A673 (cell line): ENCODE data around the gene MEIOC.
"Not testable (repeated sequence)": the region's sequence is repeated elsewhere in the genome, so short reads cannot be mapped to it uniquely, and the experiment has no call there.

Experiments
- EZH2 ChIP-seq: fragments of 200-600 bp; sonication (generic); IDR thresholded peaks from 2 replicates; pipeline ENCODE4 v1.6.1; 2017; ENCODE audit warnings: borderline replicate concordance, low read depth, mild to moderate bottlenecking, mixed read lengths, antibody characterized with exemption, low read length; ENCODE audit not compliant: poor library complexity, severe bottlenecking
- TF ChIP-seq, protein P1 (sequence below): fragments of 300-800, 200-600 bp; sonication (generic); conservative IDR thresholded peaks from 2 replicates; pipeline ENCODE4 v1.5.1; 2017; ENCODE audit warnings: low read depth, mild to moderate bottlenecking, antibody characterized with exemption, low read length, moderate library complexity, mixed read lengths

DNA sequence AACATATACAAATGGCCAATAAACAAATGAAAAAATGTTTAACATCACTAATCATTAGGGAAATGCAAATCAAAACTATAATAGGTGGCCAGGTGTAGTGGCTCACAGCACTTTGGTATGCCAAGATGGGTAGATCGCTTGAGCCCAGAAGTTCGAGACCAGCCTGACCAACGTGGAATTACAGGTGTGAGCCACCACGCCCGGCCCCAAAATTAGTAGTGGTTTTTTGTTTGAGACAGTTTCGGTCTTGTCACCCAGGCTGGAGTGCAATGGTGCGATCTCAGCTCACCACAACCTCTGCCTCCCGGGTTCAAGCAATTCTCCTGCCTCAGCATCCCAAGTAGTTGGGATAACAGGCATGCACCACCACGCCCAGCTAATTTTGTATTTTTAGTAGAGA, 37.6 kb upstream of the MEIOC start:
- TF ChIP-seq, protein P1, sequence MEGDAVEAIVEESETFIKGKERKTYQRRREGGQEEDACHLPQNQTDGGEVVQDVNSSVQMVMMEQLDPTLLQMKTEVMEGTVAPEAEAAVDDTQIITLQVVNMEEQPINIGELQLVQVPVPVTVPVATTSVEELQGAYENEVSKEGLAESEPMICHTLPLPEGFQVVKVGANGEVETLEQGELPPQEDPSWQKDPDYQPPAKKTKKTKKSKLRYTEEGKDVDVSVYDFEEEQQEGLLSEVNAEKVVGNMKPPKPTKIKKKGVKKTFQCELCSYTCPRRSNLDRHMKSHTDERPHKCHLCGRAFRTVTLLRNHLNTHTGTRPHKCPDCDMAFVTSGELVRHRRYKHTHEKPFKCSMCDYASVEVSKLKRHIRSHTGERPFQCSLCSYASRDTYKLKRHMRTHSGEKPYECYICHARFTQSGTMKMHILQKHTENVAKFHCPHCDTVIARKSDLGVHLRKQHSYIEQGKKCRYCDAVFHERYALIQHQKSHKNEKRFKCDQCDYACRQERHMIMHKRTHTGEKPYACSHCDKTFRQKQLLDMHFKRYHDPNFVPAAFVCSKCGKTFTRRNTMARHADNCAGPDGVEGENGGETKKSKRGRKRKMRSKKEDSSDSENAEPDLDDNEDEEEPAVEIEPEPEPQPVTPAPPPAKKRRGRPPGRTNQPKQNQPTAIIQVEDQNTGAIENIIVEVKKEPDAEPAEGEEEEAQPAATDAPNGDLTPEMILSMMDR = not testable (repeated sequence)
- not testable (repeated sequence) for TF ChIP-seq EZH2
